DMS53 treated with DMSO at 0.1 percent for 48 hours (cell line): ENCODE data around the gene LRRC26.
"Not testable (repeated sequence)": the region's sequence is repeated elsewhere in the genome, so short reads cannot be mapped to it uniquely, and the experiment has no call there.

ENCODE experiments used
- DNase-seq: peaks from one replicate; lab custom pipeline; 2025; ENCODE audit not compliant: unreplicated experiment; lab: John Stamatoyannopoulos, UW

LRRC26 gene

DNA sequence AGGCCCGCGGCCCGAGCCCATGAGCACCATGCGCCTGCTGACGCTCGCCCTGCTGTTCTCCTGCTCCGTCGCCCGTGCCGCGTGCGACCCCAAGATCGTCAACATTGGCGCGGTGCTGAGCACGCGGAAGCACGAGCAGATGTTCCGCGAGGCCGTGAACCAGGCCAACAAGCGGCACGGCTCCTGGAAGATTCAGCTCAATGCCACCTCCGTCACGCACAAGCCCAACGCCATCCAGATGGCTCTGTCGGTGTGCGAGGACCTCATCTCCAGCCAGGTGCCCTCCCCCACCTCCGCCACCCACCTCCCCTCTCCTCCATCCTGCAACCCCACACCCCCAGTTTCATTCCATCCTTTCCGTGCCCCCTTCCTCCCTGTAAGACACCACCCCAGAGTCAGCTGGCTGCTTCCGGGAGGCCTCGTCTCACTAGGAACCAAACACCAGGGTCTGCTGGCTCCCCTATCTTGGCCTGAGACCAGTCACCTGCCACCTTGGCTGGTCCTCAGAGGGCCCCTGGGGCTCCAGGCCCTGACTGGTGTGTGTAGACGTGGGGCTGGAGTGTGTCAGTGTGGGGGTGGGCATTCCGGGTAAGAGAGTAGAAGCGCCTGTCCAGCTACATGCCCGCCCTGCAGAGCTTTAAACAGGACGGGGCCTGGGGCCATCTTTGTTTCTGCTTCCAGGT, 30.2 kb downstream of the LRRC26 start:
- DNase-seq: no peak

- DNase-seq: no peak
These were observed 31.0 kb downstream of the LRRC26 start, which contains the start of gene GRIN1 for GRCh38 chr9:137138722-137139467. Gene GRIN1 (plus strand): TSS chr9:137139154. CDS start chr9:137139487, 333 bp downstream.

DNA sequence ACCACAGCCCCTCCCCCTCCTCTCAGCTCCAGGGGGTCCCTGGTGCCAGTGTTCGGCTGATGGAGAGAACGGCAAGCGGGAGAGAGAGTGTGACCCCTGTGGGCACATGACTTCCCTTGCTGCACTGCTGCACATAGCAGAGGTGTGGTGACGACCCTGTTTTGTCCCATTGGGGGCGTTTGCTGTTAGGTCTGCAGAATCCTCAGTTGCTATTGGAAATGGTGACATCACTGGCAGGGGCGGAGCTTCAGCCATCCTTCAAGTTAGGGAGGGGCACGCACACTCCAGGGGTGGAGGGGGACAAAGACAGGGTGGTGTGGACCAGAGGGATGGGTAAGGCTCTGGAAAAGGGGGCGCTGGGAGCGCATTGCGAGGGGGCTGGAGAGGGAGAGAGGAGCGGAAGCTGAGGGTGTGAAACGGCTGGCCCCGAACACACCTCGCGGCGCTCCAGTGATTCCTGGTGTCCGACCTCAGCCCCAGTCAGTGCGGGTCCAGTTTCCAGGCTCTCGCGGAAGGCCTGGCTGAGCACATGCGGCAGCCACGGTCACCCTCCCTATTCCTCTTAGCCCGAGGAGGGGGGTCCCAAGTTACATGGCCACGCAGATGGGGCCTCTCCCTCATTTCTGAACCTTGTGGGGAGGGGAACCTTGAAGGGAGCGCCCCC, 31.7 kb downstream of the LRRC26 start:
- DNase-seq: no peak

- DNase-seq: no peak
These were observed 32.8 kb downstream of the LRRC26 start for GRCh38 chr9:137136881-137137607.

- DNase-seq: no peak
These were observed 33.5 kb downstream of the LRRC26 start for GRCh38 chr9:137136261-137136880.

GRCh38 chr9:137135154-137135553, 34.7 kb downstream of the LRRC26 start:
- not testable (repeated sequence) for DNase-seq

DNA sequence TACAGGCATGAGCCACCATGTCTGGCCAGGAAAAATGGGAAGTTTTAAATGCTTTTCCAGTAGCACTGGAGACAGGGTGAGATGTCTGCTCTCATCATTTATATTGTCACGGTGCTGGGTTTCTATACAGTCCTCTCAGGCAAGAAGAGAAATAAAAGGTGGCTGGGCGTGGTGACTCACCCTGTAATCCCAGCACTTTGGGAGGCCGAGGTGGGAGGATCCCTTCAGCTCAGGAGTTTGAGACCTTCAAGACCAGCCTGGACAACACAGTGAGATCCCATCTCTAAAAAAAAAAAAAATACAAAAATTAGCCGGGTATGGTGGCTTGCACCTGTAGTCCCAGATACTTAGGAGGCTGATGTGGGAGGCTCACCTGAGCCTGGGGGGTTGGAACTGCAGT, 35.7 kb downstream of the LRRC26 start:
- DNase-seq: no peak

DNA sequence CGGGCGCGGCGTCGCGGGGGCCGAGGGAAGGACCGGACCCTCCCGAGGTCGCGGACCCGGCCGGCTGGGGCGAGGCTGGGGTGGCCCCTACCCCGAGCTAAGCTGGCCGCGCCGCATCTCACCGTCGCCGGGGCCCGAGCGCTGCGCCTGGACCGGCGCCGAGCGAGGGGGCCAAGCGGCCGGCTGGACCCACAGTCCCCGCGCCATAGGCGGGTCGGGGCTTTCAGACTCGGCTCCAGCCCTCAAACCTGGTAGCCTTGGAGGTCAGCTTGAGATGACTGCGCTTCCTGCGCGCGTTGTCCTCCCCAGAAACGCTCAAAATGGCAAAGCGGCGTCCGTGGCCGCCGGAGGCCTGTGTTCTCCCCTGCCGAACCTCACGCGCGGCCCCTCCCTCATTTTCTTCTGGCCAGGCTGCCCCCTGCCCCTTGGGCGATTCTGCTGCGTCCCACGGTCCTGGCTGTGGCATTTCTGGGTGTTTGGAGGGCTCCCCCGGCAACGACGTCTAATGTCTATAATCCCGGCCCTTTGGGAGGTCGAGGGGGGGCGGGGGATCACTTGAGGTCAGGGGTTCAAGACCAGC, 39.6 kb downstream of the LRRC26 start:
- DNase-seq: no peak

- DNase-seq: peak; percentile 87
These were observed 40.2 kb downstream of the LRRC26 start for GRCh38 chr9:137129456-137130175.

DNA sequence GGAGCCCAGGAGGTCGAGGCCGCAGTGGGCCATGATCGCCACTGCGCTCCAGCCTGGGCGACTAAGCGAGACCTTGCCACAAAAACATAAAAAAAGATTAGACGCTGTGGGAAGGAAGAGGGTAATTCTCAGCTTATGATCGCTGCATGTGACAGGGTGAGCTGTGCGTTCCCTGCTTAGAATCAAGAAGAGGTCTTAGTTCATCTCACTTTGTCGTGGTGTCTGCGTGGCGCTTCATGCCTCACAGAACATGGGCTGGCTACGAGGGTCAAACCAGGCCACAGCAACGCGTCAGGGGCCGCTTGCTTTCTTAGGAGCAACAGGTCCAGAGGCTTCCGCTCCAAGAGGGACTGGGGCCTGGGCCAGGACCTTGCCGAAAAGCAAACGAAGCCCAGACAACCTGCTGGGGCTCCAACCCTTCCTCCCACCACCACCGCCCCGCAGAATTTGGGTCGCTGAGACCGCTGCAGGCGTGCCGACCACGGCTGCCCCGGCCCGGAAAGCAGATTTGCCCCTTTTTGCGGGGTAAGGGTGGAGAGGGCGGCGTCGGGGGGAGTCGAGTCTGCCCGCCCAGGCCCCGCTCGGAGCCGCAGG, 40.9 kb downstream of the LRRC26 start:
- no peak for DNase-seq

DNA sequence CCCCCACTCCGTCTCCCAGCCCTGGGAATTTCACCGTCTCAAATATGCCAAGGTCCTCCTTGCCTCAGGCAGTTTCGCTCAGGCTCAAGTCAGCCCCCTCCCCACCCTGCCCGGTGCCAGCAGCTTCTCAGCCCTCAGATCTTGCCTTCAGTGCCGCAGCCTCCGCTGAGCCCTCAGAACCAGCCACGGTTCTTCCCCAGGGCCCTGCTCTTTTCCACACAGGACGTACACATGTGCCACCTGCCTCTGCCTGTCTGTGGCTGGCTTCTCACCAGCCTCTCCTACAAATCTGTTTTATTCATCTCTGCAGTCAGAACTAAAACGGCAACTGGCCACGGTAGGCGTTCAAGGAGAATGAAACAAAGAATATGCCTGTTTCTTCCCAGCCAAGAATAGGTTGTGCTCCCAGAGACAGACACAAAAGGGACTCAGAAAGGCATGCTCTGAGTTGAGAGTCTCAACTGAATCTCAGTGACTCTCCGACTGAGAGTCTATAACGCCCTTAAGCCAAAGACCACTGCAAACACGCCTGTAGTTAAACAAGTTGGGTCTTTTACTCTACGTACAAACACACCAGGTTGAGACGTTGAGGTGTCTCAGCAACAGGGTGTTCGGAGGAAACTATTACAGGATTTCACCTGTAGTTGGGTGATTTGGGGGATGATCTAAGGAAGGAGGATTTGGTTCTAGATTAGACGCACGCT, 41.5 kb downstream of the LRRC26 start:
- DNase-seq: no peak

GRCh38 chr9:137127301-137128157, 42.3 kb downstream of the LRRC26 start:
- no peak for DNase-seq

DNA sequence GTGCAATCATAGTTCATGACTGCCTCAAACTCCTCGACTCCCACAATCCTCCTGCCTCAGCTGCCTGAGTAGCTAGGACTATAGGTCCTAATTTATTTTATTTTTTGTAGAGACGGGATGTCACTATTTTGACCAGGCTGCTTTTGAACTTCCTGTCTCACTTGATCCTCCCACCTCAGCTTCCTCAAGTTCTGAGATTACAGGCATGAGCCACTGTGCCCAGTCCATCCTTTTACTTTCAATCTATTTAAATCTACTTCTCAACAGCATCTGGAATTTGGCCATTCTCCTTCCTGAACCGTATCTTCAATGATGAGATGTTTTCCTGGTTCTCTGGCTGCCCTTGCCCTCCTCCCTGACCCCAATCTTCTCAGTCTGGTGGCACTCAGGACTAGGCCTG, 43.1 kb downstream of the LRRC26 start:
- DNase-seq: no peak

GRCh38 chr9:137123952-137124462, 45.8 kb downstream of the LRRC26 start:
- DNase-seq: not testable (repeated sequence)

DNA sequence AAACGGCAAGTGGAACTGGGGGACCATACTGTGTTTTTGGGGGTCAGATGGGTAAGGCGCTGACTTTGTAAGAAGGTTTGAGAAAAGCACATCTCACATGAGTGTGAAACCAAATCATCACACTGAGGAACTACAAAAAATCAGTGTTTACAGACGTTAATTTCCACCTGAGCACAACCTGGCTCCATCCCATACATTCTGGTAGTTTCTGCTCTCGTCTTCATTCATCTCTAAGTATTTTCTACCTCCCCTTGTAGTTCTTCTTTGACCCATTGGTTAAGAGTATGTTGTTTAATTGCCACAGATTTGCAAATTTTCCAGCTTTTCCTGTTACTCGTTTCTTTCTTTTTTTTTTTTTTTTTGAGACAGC, 46.4 kb downstream of the LRRC26 start:
- no peak for DNase-seq

GRCh38 chr9:137122796-137123467, 46.9 kb downstream of the LRRC26 start:
- not testable (repeated sequence) for DNase-seq
